ENCODE data around the gene UVSSA. TPM values are rescaled to one million over a fixed set of nuclear protein-coding genes. Genes with fewer than 3 reads are reported as not detected.

UVSSA gene
- total RNA-seq, 4 donors from 2014 or later, result 13.5 to 114 (median 34.2) TPM

DNA sequence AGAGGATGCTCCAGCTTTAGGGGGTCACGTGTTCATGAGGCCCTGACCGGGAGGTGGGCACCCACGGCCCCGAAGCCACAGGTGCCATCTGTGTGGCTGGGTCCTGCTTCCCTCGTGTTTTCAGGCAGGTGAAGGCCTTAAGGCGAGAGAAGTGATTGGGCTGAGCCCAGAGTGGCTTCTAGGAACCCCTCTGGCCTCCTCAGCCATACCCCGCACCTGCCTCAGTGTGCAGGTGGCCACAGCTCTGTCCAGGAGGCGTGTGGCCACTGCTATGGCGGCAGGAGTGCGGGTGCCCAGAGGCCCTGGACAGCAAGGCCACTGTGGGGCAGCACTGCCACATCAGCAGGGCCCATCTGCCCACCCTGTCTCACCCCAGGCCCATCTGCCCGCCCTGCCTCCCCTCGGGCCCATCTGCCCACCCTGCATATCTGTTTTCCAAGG lies 34.2 kb downstream of the UVSSA start:
- Histone ChIP-seq H3K36me3 (no peaks in the 10 kb centered on the region), H3K4me3 (no peak overlapping the region), H3K27ac (no peak overlapping the region), H3K27me3 (no peaks in the 10 kb centered on the region), H3K9me3 (no peaks in the 10 kb centered on the region), H3K4me1 (no peaks in the 10 kb centered on the region)
- TF ChIP-seq EP300 (IDR thresholded peaks at IDR 0.05; ENCODE audit: low read depth) (no peak), POLR2A (IDR thresholded peaks at IDR 0.05) (no peak), POLR2AphosphoS5 (IDR thresholded peaks at IDR 0.05) (no peak)
- TF ChIP-seq, protein P1, sequence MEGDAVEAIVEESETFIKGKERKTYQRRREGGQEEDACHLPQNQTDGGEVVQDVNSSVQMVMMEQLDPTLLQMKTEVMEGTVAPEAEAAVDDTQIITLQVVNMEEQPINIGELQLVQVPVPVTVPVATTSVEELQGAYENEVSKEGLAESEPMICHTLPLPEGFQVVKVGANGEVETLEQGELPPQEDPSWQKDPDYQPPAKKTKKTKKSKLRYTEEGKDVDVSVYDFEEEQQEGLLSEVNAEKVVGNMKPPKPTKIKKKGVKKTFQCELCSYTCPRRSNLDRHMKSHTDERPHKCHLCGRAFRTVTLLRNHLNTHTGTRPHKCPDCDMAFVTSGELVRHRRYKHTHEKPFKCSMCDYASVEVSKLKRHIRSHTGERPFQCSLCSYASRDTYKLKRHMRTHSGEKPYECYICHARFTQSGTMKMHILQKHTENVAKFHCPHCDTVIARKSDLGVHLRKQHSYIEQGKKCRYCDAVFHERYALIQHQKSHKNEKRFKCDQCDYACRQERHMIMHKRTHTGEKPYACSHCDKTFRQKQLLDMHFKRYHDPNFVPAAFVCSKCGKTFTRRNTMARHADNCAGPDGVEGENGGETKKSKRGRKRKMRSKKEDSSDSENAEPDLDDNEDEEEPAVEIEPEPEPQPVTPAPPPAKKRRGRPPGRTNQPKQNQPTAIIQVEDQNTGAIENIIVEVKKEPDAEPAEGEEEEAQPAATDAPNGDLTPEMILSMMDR (IDR thresholded peaks at IDR 0.05), result no peak
- WGBS, 2 donors (ENCODE audit: low coverage in 1 of 2), result 86% methylated on average over 2 to 10 of the region's 12 CpGs
- in situ Hi-C loops (cut with MboI; ENCODE audit: low pct_ligation_motif_present in 1 of 4, low pct_unique_long_range_greater_than_20kb in 1 of 4, low sequenced_read_pairs in 3 of 4), result no loop called here
- no peak for DNase-seq
- intact Hi-C loops (cut with DNase I; ENCODE audit: low total_unique reads), result no loop called here

DNA sequence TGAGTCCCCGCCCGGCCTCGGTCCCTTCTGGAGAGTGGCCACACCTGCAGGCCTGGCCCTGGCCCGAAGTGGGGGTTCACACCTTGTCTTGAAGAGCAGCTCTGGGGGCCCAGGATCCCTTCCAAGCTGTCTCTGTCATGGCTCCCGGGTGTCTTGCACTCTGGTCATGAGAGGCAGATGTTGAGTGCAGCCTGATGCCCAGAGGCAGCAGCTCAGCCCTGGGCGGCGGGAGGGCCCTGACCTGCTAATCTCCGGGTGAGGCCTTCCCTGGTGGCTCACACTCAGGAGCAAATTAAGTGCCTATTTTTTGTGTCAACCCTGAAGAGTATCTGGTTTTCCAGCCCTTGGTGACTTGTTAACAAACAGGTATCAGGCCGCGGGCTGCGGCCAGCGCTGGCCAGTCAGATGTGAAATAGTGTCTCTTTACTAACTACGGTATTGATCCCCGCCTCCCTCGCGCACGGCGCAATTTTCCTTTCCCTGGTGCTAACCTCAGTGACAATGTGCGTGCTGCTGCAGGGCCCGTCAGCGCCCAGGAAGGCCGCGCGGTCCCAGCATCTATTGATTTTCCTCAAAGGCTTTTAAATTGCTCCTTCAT lies 35.0 kb downstream of the UVSSA start:
- Histone ChIP-seq H3K27ac (no peak overlapping the region), H3K4me3 (no peak overlapping the region), H3K4me1 (no peaks in the 10 kb centered on the region), H3K36me3 (no peaks in the 10 kb centered on the region), H3K27me3 (no peaks in the 10 kb centered on the region), H3K9me3 (no peaks in the 10 kb centered on the region)
- no peak for DNase-seq
- TF ChIP-seq EP300 (IDR thresholded peaks at IDR 0.05; ENCODE audit: low read depth) (no peak), POLR2A (IDR thresholded peaks at IDR 0.05) (no peak), POLR2AphosphoS5 (IDR thresholded peaks at IDR 0.05) (no peak)
- TF ChIP-seq, protein P1 (IDR thresholded peaks at IDR 0.05), result no peak
- in situ Hi-C loops (cut with MboI; ENCODE audit: low pct_ligation_motif_present in 1 of 4, low pct_unique_long_range_greater_than_20kb in 1 of 4, low sequenced_read_pairs in 3 of 4), result no loop called here
- WGBS, 2 donors (ENCODE audit: low coverage in 1 of 2), result 96 to 100% methylated on average over 9 to 23 of the region's 24 CpGs
- intact Hi-C loops (cut with DNase I; ENCODE audit: low total_unique reads), result no loop called here

DNA sequence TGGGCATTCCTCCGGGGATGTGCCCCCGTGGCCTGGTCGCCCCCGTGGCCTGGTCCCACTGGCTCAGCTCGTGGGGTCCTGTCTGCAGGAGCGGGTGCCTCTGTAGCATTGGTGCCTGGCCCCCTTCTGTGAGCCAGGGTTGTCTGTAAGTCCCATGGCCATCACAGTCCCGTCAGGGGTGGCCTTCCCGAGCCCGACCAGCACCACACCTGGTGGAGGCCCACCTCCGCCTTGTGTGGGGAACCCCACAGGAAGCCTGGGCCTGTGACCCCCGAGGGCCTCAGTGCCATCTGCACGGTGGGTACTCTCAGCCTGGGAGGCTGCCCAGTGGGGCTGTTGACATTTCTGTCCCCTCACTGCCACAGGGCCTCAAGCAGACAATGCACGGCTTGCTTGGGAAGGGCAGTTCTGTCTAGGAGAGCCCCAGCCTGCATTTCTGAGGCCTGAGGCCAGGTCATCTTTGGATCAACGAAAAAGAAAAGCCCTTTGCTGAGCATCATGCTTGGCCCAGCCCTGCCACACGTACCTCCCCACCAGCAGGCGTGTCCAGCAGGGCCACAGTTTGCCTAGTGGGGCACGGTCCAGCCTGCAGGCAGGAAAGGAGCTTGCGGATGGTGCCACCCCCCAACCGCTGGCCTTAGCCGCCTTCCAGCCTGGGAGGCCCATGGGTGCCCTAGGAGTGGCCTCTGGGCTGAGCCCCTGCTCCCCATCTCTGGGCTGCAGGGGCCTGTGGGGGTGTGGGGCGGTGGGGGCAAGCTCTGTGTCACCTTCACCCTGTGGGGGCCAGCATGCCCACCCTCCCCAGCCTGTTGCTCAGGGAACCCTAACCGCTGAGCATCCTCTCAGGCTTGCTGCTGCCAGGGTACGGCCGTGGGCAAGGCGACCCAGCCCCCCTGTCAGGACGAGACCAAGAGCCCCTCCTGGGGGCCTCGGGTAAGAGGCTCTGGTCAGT lies 36.0 kb downstream of the UVSSA start:
- Histone ChIP-seq H3K4me1 (no peaks in the 10 kb centered on the region), H3K27ac (no peak overlapping the region), H3K9me3 (no peaks in the 10 kb centered on the region), H3K4me3 (no peak overlapping the region), H3K27me3 (no peaks in the 10 kb centered on the region), H3K36me3 (peaks cover 0 to 7% (median 4%) of the 10 kb centered on the region in 4 donors)
- no peak for DNase-seq
- WGBS, 2 donors (ENCODE audit: low coverage in 1 of 2), result 89% methylated on average over 23 of the region's 27 CpGs; no CpG with 5 or more reads in 1 of the 2 donors
- TF ChIP-seq, protein P1 (IDR thresholded peaks at IDR 0.05), result no peak
- no peak for TF ChIP-seq POLR2AphosphoS5 (IDR thresholded peaks at IDR 0.05)
- no peak for TF ChIP-seq EP300 (IDR thresholded peaks at IDR 0.05; ENCODE audit: low read depth)
- no peak for TF ChIP-seq POLR2A (IDR thresholded peaks at IDR 0.05)
- intact Hi-C loops (cut with DNase I; ENCODE audit: low total_unique reads) (no loop called here), in situ Hi-C loops (cut with MboI; ENCODE audit: low pct_ligation_motif_present in 1 of 4, low pct_unique_long_range_greater_than_20kb in 1 of 4, low sequenced_read_pairs in 3 of 4) (no loop called here)
